BLaER1 (cell line): Measurements from ENCODE around the gene MAP7.

ENCODE experiments used
- H3K27ac ChIP-seq: shearing (Covaris generic); formaldehyde crosslinking; 2 replicates; pipeline ENCODE4 v1.8.1; 2022
- H3K27me3 ChIP-seq: shearing (Covaris generic); formaldehyde crosslinking; 2 replicates; pipeline ENCODE4 v1.8.1; 2022
- H3K36me3 ChIP-seq: shearing (Covaris generic); formaldehyde crosslinking; 2 replicates; pipeline ENCODE4 v1.8.1; 2022
- H3K4me1 ChIP-seq: shearing (Covaris generic); formaldehyde crosslinking; 2 replicates; pipeline ENCODE4 v1.8.1; 2022
- H3K4me2 ChIP-seq: shearing (Covaris generic); formaldehyde crosslinking; 2 replicates; pipeline ENCODE4 v1.8.1; 2022
- H3K4me3 ChIP-seq: shearing (Covaris generic); formaldehyde crosslinking; 2 replicates; pipeline ENCODE4 v1.8.1; 2022
- H3K9ac ChIP-seq: shearing (Covaris generic); formaldehyde crosslinking; 2 replicates; pipeline ENCODE4 v1.8.1; 2022
- H3K9me3 ChIP-seq: shearing (Covaris generic); formaldehyde crosslinking; 2 replicates; pipeline ENCODE4 v1.8.1; 2022
- H4K20me1 ChIP-seq: shearing (Covaris generic); formaldehyde crosslinking; 2 replicates; pipeline ENCODE4 v1.8.1; 2022
- Cebpa-rat ChIP-seq: shearing (Covaris generic); IDR thresholded peaks from 2 replicates; pipeline ENCODE4 v1.8.1; 2022

The MAP7 gene

GRCh38 chr6:136307351-136307750, 242.9 kb downstream of the MAP7 start:
- Histone ChIP-seq H4K20me1 (no peaks in the 10 kb centered on the region), H3K4me1 (no peaks in the 10 kb centered on the region), H3K4me3 (no peak overlapping the region), H3K9me3 (no peaks in the 10 kb centered on the region), H3K36me3 (no peaks in the 10 kb centered on the region), H3K9ac (no peak overlapping the region), H3K4me2 (no peak overlapping the region), H3K27ac (no peak overlapping the region), H3K27me3 (no peaks in the 10 kb centered on the region)
- no peak for TF ChIP-seq Cebpa-rat

- Histone ChIP-seq H3K4me3 (no peak overlapping the region), H3K9me3 (no peaks in the 10 kb centered on the region), H4K20me1 (no peaks in the 10 kb centered on the region), H3K9ac (no peak overlapping the region), H3K36me3 (no peaks in the 10 kb centered on the region), H3K27ac (no peak overlapping the region), H3K4me2 (no peak overlapping the region), H3K4me1 (no peaks in the 10 kb centered on the region), H3K27me3 (no peaks in the 10 kb centered on the region)
- TF ChIP-seq Cebpa-rat = no peak
Measured at GRCh38 chr6:136306466-136306865, 243.8 kb downstream of the MAP7 start.

GRCh38 chr6:136304410-136304809, 245.8 kb downstream of the MAP7 start:
- H3K27ac ChIP-seq = no peak overlapping the region
- H3K9ac ChIP-seq = no peak overlapping the region
- no peak overlapping the region for H3K4me2 ChIP-seq
- H3K4me1 ChIP-seq = no peaks in the 10 kb centered on the region
- H3K36me3 ChIP-seq = no peaks in the 10 kb centered on the region
- TF ChIP-seq Cebpa-rat = no peak
- H3K9me3 ChIP-seq = no peaks in the 10 kb centered on the region
- no peak overlapping the region for H3K4me3 ChIP-seq
- no peaks in the 10 kb centered on the region for H4K20me1 ChIP-seq
- H3K27me3 ChIP-seq = no peaks in the 10 kb centered on the region

- Histone ChIP-seq H3K4me3 (no peak overlapping the region), H3K4me1 (no peaks in the 10 kb centered on the region), H3K9ac (no peak overlapping the region), H3K9me3 (no peaks in the 10 kb centered on the region), H3K27me3 (no peaks in the 10 kb centered on the region), H4K20me1 (no peaks in the 10 kb centered on the region), H3K36me3 (no peaks in the 10 kb centered on the region), H3K27ac (no peak overlapping the region), H3K4me2 (no peak overlapping the region)
- TF ChIP-seq Cebpa-rat = no peak
Measured at GRCh38 chr6:136303516-136303915, 246.7 kb downstream of the MAP7 start.

GRCh38 chr6:136294621-136295020, 255.6 kb downstream of the MAP7 start:
- Histone ChIP-seq H3K4me1 (peaks cover 14% of the 10 kb centered on the region), H3K27me3 (no peaks in the 10 kb centered on the region), H3K4me2 (no peak overlapping the region), H3K4me3 (no peak overlapping the region), H4K20me1 (no peaks in the 10 kb centered on the region), H3K9ac (no peak overlapping the region), H3K36me3 (no peaks in the 10 kb centered on the region), H3K9me3 (no peaks in the 10 kb centered on the region), H3K27ac (no peak overlapping the region)
- no peak for TF ChIP-seq Cebpa-rat
